ENCODE measurements around the gene HSD17B14.

HSD17B14 gene

GRCh38 chr19:48797103-48797502 is 39.2 kb downstream of the HSD17B14 start:
- DNase-seq (ENCODE audit: extremely low read depth, insufficient read length), result no peak

GRCh38 chr19:48796298-48797083 is 39.8 kb downstream of the HSD17B14 start:
- no peak for DNase-seq (ENCODE audit: extremely low read depth, insufficient read length)
- H3K4me3 ChIP-seq (replicated peaks; ENCODE audit: low read depth, low read length), result no peak overlapping the region
- no peaks in the 10 kb centered on the region for H3K27me3 ChIP-seq (replicated peaks; ENCODE audit: control insufficient read depth, insufficient read depth, low read length)
- no peak for TF ChIP-seq CTCF (IDR thresholded peaks at IDR 0.05; ENCODE audit: insufficient read depth, low read length, poor library complexity, severe bottlenecking)
- no peaks in the 10 kb centered on the region; the same call in 1 of the 2 replicates for H3K36me3 ChIP-seq (ENCODE audit: control insufficient read depth, insufficient read depth, low read length)

More at GRCh38 chr19:48797103-48797502, 39.2 kb downstream of the HSD17B14 start:
- H3K4me3 ChIP-seq (replicated peaks; ENCODE audit: low read depth, low read length), result no peak overlapping the region
- no peaks in the 10 kb centered on the region for H3K27me3 ChIP-seq (replicated peaks; ENCODE audit: control insufficient read depth, insufficient read depth, low read length)
- H3K36me3 ChIP-seq (ENCODE audit: control insufficient read depth, insufficient read depth, low read length), result no peaks in the 10 kb centered on the region; the same call in 1 of the 2 replicates
- TF ChIP-seq CTCF (IDR thresholded peaks at IDR 0.05; ENCODE audit: insufficient read depth, low read length, poor library complexity, severe bottlenecking), result no peak

GRCh38 chr19:48795685-48796070 is 40.6 kb downstream of the HSD17B14 start:
- no peaks in the 10 kb centered on the region; the same call in 1 of the 2 replicates for H3K36me3 ChIP-seq (ENCODE audit: control insufficient read depth, insufficient read depth, low read length)
- H3K27me3 ChIP-seq (replicated peaks; ENCODE audit: control insufficient read depth, insufficient read depth, low read length), result no peaks in the 10 kb centered on the region
- H3K4me3 ChIP-seq (replicated peaks; ENCODE audit: low read depth, low read length), result no peak overlapping the region
- no peak for DNase-seq (ENCODE audit: extremely low read depth, insufficient read length)
- no peak for TF ChIP-seq CTCF (IDR thresholded peaks at IDR 0.05; ENCODE audit: insufficient read depth, low read length, poor library complexity, severe bottlenecking)

- H3K4me3 ChIP-seq (replicated peaks; ENCODE audit: low read depth, low read length), result peak overlapping the region; percentile 62
- peak; percentile 88 for DNase-seq (ENCODE audit: extremely low read depth, insufficient read length)
- TF ChIP-seq CTCF (IDR thresholded peaks at IDR 0.05; ENCODE audit: insufficient read depth, low read length, poor library complexity, severe bottlenecking), result peak; percentile 93
Observed at GRCh38 chr19:48795055-48795684, 41.1 kb downstream of the HSD17B14 start.

GRCh38 chr19:48794291-48794690 is 42.0 kb downstream of the HSD17B14 start:
- no peak for DNase-seq (ENCODE audit: extremely low read depth, insufficient read length)
- TF ChIP-seq CTCF (IDR thresholded peaks at IDR 0.05; ENCODE audit: insufficient read depth, low read length, poor library complexity, severe bottlenecking), result no peak
- Histone ChIP-seq H3K27me3 (replicated peaks; ENCODE audit: control insufficient read depth, insufficient read depth, low read length) (no peaks in the 10 kb centered on the region), H3K36me3 (ENCODE audit: control insufficient read depth, insufficient read depth, low read length) (no peaks in the 10 kb centered on the region; the same call in 1 of the 2 replicates), H3K4me3 (replicated peaks; ENCODE audit: low read depth, low read length) (no peak overlapping the region)

More at GRCh38 chr19:48795055-48795684, 41.1 kb downstream of the HSD17B14 start:
- Histone ChIP-seq H3K27me3 (replicated peaks; ENCODE audit: control insufficient read depth, insufficient read depth, low read length) (no peaks in the 10 kb centered on the region), H3K36me3 (ENCODE audit: control insufficient read depth, insufficient read depth, low read length) (no peaks in the 10 kb centered on the region; the same call in 1 of the 2 replicates)
